Left lung (tissue), 10 donors: ENCODE data around the gene EDN2. TPM values are rescaled to one million over a fixed set of nuclear protein-coding genes. Genes with fewer than 3 reads are reported as not detected.

Experiments
- ATAC-seq: fragments of 200-7000 bp; cut with Tn5 transposase; one replicate; pipeline ENCODE4 v1.9.1; 2020; ENCODE audit warnings: moderate library complexity
- DNase-seq, 4 donors: peaks; one replicate each; pipeline ENCODE4 v3.0.0-alpha.2; 2013 to 2020
- H3K27ac ChIP-seq, 2 donors: fragments of 200-600 bp; sonication (generic) in 1 of 2; one replicate each; pipeline versions ENCODE4 v1.5.0 to v1.8.0; 2020 to 2021
- H3K27me3 ChIP-seq, 2 donors: fragments of 200-600 bp; sonication (generic) in 1 of 2; one replicate each; pipeline versions ENCODE4 v1.5.0 to v1.8.0; 2020 to 2021
- H3K36me3 ChIP-seq, 2 donors: fragments of 200-600 bp; sonication (generic) in 1 of 2; one replicate each; pipeline versions ENCODE4 v1.5.0 to v1.8.0; 2020 to 2021
- H3K4me1 ChIP-seq, 2 donors: fragments of 200-600 bp; one replicate each; pipeline ENCODE4 v1.8.0; 2021
- H3K4me3 ChIP-seq, 2 donors: fragments of 200-600 bp; sonication (generic) in 1 of 2; one replicate each; pipeline versions ENCODE4 v1.5.0 to v1.8.0; 2020 to 2021; ENCODE audit warnings: mild to moderate bottlenecking in 1 of 2
- H3K9me3 ChIP-seq, 2 donors: fragments of 200-600 bp; sonication (generic) in 1 of 2; one replicate each; pipeline versions ENCODE4 v1.5.0 to v1.8.0; 2020 to 2021
- intact Hi-C, 2 donors: fragments of 100-400 bp; cut with DNase I; formaldehyde crosslinking; loops; one replicate each; pipeline versions ENCODE4 v1.11.2 to v1.14.2; 2022
- polyA plus RNA-seq, 6 donors: library from polyadenylated mRNA; unstranded; fragments of 120-200 nt; gene quantifications; one replicate each; pipeline ENCODE4 v1.2.1, GENCODE V29; 2013; ENCODE audit not compliant: insufficient read length in 6 of 6
- total RNA-seq, 2 donors: library from RNA; stranded (reverse); fragmentation: NEBNext Ultra II Directional; extraction: Animal tissue kit (Norgen Biotek cat#: 25700); gene quantifications; one replicate each; pipeline ENCODE4 v1.2.1, GENCODE V29; 2021
- TF ChIP-seq, protein P1 (sequence below), 2 donors: fragments of 200-600 bp; sonication (generic) in 1 of 2; IDR thresholded peaks; one replicate each; pipeline versions ENCODE4 v1.5.0 to v1.8.0; 2021; ENCODE audit warnings: antibody characterized with exemption in 2 of 2
- donor health status: DM: no; HTN: yes; CAD: no.
- donor health status: DM: no; HTN: no; CAD: no.

EDN2 gene
- total and polyA plus RNA-seq, 8 donors, result 0.22 to 4.0 (median 0.36) TPM; not detected in 1

DNA sequence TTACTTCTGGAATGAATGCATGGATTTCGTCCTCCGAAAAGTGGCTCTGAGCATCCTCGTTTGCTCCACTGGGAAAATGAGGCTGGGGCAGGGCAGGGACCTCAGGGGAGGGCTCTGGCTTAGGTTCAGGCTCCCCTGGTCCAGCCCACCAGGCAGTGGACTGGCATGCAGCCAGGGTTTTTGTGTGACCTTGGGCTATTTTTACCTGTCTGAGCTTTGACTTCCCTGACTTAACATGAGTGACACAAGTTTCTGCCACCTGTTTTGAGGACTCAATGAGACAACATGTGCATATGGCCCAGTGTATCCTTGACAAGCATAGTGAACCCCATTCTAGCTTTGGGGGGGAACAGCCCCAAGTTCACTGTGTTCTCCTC, 32.6 kb upstream of the EDN2 start:
- Histone ChIP-seq H3K9me3 (no peaks in the 10 kb centered on the region), H3K27ac (no peak overlapping the region), H3K36me3 (peaks cover 0 to 31% of the 10 kb centered on the region in 2 donors), H3K4me1 (peaks cover 19 to 25% of the 10 kb centered on the region in 2 donors), H3K27me3 (no peaks in the 10 kb centered on the region), H3K4me3 (no peak overlapping the region)
- TF ChIP-seq, protein P1, sequence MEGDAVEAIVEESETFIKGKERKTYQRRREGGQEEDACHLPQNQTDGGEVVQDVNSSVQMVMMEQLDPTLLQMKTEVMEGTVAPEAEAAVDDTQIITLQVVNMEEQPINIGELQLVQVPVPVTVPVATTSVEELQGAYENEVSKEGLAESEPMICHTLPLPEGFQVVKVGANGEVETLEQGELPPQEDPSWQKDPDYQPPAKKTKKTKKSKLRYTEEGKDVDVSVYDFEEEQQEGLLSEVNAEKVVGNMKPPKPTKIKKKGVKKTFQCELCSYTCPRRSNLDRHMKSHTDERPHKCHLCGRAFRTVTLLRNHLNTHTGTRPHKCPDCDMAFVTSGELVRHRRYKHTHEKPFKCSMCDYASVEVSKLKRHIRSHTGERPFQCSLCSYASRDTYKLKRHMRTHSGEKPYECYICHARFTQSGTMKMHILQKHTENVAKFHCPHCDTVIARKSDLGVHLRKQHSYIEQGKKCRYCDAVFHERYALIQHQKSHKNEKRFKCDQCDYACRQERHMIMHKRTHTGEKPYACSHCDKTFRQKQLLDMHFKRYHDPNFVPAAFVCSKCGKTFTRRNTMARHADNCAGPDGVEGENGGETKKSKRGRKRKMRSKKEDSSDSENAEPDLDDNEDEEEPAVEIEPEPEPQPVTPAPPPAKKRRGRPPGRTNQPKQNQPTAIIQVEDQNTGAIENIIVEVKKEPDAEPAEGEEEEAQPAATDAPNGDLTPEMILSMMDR (IDR thresholded peaks at IDR 0.05), result no peak
- peak in 1 of 4 donors; percentile 34 for DNase-seq
- no peak for ATAC-seq
- intact Hi-C loops, result no loop called here

DNA sequence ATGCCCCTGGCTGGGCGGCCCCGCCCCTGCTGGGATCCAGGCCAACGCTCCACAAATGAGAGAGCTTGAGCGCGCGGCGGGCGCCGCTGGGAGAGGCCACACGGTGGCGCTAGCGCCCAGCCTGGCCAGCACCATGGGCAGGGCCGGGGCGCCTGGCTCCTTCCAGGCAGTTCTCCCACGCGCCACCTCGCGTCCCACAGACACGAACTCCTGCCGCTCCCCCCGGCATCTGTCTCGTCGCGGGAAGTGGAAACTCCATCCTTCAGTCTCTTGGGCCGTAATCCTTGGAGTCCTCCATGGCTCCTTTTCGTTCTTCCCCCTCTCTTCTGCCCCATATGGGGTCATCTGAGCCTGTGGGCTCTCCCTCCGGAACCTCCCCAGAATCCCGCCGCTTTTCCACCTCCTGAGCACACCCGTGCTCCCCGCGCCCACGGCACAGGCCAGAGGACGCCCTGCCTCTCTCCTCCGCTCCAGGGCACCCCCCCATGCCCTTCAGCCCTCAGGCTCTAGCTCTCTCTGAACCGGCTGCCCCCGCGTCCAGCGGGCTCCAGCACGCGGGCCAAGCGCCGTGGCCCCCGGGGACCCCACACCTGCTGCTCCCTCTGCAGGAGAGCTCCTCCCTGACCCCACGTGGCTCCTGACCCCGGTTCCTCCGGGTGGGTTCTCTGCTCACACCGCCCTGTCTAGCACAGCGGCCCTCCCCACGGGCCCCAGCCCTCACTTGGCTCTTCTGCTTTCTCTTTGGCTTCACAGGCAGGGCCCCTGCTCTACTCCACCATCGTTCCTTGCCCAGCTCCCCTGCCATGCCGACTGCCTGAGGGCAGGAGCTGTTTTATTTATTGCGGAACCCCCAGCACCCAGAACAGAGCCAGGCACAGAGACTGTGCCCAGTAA, 31.9 kb upstream of the EDN2 start:
- no peaks in the 10 kb centered on the region for H3K27me3 ChIP-seq
- DNase-seq, result peak; percentile 88 to 97 (median 94)
- peak overlapping the region; percentile 17 to 22 for H3K4me3 ChIP-seq
- no peak overlapping the region for H3K27ac ChIP-seq
- ATAC-seq, result peak; percentile 94
- peaks cover 19 to 25% of the 10 kb centered on the region in 2 donors for H3K4me1 ChIP-seq
- TF ChIP-seq, protein P1 (IDR thresholded peaks at IDR 0.05), result peak; percentile 91 to 96
- H3K36me3 ChIP-seq, result peaks cover 0 to 31% of the 10 kb centered on the region in 2 donors
- intact Hi-C loops, result no loop called here
- H3K9me3 ChIP-seq, result no peaks in the 10 kb centered on the region

DNA sequence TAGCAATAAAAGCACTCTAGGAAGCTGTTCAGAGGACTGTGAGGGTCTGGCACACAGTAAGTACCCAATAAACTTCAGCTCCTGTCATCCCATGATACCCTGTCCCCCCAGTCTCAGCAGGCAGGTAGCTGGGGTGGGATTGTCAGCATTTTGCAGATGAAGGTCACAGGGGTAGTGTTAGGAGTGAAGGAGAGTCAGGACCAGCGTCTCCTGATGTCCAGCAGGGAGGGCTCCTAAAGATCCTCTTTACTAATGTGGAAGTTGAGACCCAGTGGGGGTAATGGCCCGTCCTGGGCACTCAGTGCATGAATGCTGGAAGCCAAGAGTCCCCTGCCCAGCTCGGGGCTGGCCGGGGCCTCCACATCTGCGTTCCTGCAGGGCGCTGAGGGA, 31.3 kb upstream of the EDN2 start:
- intact Hi-C loops, result no loop called here
- DNase-seq (no peak), ATAC-seq (no peak)
- TF ChIP-seq, protein P1 (IDR thresholded peaks at IDR 0.05), result no peak
- Histone ChIP-seq H3K27ac (no peak overlapping the region), H3K4me3 (no peak overlapping the region), H3K9me3 (no peaks in the 10 kb centered on the region), H3K27me3 (no peaks in the 10 kb centered on the region), H3K4me1 (peaks cover 19 to 25% of the 10 kb centered on the region in 2 donors), H3K36me3 (peaks cover 0 to 30% of the 10 kb centered on the region in 2 donors)

DNA sequence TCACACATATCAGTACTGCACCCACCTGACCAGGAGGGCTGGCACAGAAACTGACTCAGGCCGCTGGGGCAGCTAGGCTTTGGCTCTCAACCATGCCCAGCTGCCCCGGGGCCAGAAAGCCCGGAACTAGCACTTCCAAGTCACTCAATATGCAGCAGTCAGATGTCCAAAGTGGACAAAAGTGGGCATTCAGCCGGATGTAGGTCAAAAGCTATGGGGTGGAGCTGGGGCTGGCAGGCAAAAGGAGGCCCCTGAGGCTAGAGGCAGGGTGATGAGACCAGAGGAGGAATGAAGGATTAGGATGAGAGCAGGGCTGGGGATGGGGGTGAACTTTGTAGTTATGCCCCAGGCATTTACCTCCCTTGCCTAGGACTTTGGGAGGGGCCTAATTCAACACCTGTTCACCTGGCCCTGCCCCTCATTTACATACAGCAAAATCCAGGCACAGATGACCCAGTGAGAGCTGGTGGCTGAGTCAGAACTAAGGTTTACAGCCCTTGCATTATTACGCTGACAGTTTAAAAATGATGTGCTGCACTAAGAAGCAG, 30.7 kb upstream of the EDN2 start:
- intact Hi-C loops, result no loop called here
- Histone ChIP-seq H3K27ac (no peak overlapping the region), H3K4me1 (peaks cover 19 to 25% of the 10 kb centered on the region in 2 donors)

More for the DNA sequence above, 30.7 kb upstream of the EDN2 start:
- Histone ChIP-seq H3K36me3 (peaks cover 0 to 32% of the 10 kb centered on the region in 2 donors), H3K4me3 (no peak overlapping the region), H3K9me3 (no peaks in the 10 kb centered on the region), H3K27me3 (no peaks in the 10 kb centered on the region)
- TF ChIP-seq, protein P1 (IDR thresholded peaks at IDR 0.05), result no peak
- peak; percentile 62 for ATAC-seq
- peak in 2 of 4 donors; percentile 51 to 64 for DNase-seq
